IPS DF 6.9 (cell line): Measurements from ENCODE around the gene CBR1.
A peak's percentile ranks its signal among the peaks of the same experiment; 100 is the strongest.

Source experiments
- DNase-seq: peaks from one replicate; pipeline ENCODE4 v3.0.0-alpha.2; 2013; ENCODE audit warnings: low read depth, low spot score
- H3K27ac ChIP-seq: one replicate; pipeline ENCODE4 v1.5.1; 2013; ENCODE audit warnings: low read length, control low read depth
- H3K27me3 ChIP-seq: 2 replicates; pipeline ENCODE4 v1.6.1; 2013; ENCODE audit warnings: mild to moderate bottlenecking, low read length; ENCODE audit not compliant: control insufficient read depth, insufficient read depth
- H3K36me3 ChIP-seq: 2 replicates; pipeline ENCODE4 v1.6.1; 2013; ENCODE audit warnings: low read length; ENCODE audit not compliant: control insufficient read depth, insufficient read depth
- H3K4me1 ChIP-seq: 2 replicates; pipeline ENCODE4 v1.6.1; 2013; ENCODE audit warnings: low read length; ENCODE audit not compliant: control insufficient read depth, insufficient read depth
- H3K4me3 ChIP-seq: 2 replicates; pipeline ENCODE4 v1.5.1; 2013; ENCODE audit warnings: mild to moderate bottlenecking, low read length
- H3K9me3 ChIP-seq: 2 replicates; pipeline ENCODE4 v1.6.1; 2013; ENCODE audit warnings: low read length, inconsistent platforms; ENCODE audit not compliant: control insufficient read depth, insufficient read depth
- WGBS: extraction: QIAGEN DNeasy Blood & Tissue Kit; methylation state at CpG from one replicate; pipeline ENCODE4 v1.1.7; 2013; ENCODE audit warnings: mixed read lengths, missing lambda C conversion rate; ENCODE audit not compliant: insufficient read length, insufficient coverage; 5-methylcytosine and 5-hydroxymethylcytosine counted together

Gene CBR1

DNA sequence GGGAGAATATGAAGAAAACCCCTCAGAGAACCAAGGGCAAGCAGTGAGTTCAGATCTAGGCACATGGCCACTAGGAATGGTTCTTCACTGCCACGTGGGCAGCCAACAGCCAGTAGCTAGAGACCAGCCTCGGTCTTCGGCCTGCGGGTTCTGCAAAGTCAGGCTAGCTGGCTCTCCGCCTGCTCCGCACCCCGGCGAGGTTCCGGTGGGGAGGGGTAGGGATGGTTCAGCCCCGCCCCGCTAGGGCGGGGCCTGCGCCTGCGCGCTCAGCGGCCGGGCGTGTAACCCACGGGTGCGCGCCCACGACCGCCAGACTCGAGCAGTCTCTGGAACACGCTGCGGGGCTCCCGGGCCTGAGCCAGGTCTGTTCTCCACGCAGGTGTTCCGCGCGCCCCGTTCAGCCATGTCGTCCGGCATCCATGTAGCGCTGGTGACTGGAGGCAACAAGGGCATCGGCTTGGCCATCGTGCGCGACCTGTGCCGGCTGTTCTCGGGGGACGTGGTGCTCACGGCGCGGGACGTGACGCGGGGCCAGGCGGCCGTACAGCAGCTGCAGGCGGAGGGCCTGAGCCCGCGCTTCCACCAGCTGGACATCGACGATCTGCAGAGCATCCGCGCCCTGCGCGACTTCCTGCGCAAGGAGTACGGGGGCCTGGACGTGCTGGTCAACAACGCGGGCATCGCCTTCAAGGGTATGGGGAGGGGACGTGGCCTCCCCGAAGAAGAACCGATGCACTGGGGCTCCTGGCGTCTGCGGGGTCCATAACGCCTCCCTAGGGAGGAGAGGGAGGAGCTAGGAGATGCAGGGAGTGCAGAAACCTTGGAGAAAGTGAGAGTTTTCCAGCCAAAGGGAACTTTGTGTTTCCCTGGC is at the start of gene CBR1:
TSS of gene CBR1 (plus strand) at position 312 of the 871 bp plus-strand sequence. CDS start at position 404, 92 bp downstream.
- no peak for DNase-seq
- Histone ChIP-seq H3K27me3 (no peaks in the 10 kb centered on the region), H3K9me3 (no peaks in the 10 kb centered on the region; the same call in 1 of the 2 replicates), H3K4me3 (peak within 1 kb of the TSS; percentile 72), H3K27ac (no peak within 1 kb of the TSS), H3K4me1 (no peaks in the 10 kb centered on the region; the same call in 1 of the 2 replicates), H3K36me3 (peaks cover 6% of the 10 kb centered on the region; the same call in 1 of the 2 replicates)
- no CpG with 5 or more reads among the region's 71 CpGs for WGBS

DNA sequence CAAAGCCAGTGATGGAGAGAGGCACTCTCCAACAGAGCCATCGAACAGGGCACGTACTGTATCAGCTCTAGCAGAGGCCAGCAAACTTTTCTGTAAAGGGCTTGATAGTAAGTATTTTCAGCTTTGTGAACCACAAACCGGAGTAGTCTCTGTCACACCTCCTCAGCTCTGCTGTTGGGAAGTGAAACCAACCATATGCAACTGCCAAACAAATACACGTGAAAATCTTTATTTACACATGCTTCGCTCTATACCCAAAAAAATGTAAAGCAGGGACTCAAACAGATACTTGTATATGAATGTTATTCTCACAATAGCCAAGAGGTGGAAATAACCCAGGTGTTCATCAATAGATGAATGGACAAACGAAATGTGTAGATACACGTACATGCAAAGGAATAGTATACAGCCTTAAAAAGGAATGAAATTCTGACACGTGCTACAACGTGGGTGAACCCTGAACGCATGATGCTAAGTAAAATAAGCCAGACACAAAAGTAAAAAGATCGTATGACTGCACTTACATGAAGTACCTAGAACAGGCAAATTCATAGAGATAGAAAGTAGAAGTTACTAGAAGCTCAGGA is 48.5 kb upstream of the CBR1 start:
- Histone ChIP-seq H3K36me3 (no peaks in the 10 kb centered on the region), H3K4me1 (no peaks in the 10 kb centered on the region), H3K9me3 (no peaks in the 10 kb centered on the region), H3K27me3 (no peaks in the 10 kb centered on the region), H3K4me3 (no peak overlapping the region), H3K27ac (no peak overlapping the region)
- WGBS: no CpG with 5 or more reads among the region's 11 CpGs
- no peak for DNase-seq

DNA sequence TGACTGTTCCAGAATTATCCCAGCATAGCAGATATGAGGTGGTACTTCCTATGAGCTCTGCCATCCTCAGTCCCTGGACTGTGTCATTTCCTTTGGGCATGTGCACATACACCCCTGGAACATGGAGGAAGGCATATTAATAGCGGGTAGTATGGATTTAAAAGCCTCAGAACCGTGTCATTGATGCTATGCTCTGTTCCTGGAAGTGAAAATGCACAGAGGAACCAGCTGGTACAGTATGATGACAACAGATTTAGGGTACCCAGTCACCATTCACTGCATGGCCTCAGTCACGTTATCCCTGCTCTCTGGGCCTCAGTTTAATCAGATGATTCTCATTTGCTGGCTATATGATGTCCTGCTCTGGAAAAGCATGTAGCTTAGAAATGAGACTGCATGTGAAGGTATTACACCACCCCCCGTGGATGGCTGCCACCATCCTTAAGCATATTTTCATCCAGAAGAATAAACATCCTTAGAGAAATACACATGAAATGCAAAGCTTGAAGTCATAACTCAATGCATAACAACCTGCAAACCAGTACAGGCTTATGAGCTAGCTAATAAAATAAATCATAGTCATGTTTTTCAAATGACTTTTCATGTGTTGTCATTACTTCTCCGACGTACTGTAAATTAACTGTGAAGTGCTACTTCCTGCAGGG is 47.3 kb upstream of the CBR1 start:
- H3K9me3 ChIP-seq: no peaks in the 10 kb centered on the region
- H3K27me3 ChIP-seq: no peaks in the 10 kb centered on the region
- DNase-seq: no peak
- H3K4me1 ChIP-seq: no peaks in the 10 kb centered on the region
- H3K27ac ChIP-seq: no peak overlapping the region
- no peak overlapping the region for H3K4me3 ChIP-seq
- no peaks in the 10 kb centered on the region for H3K36me3 ChIP-seq
- WGBS: no CpG with 5 or more reads among the region's 6 CpGs

DNA sequence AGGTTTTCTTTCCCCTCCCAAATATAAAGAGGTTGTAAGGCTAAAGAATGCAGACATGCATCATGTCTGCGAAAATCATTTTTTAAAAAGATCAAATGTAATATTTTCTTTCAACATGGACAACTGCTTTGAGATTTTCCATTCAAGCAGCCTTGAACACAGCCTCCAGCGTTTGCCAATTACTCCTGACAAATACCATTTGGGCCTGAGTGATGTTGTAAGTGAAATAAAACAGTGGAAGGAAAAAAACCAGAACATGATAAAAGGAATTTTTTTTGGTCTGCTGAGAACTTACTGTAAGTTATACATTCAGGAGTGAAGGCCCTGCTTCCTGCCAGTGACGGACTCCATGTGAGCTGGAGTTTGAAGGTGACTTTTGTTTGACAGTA is 46.7 kb upstream of the CBR1 start:
- no peak overlapping the region for H3K27ac ChIP-seq
- no peak overlapping the region for H3K4me3 ChIP-seq
- no peaks in the 10 kb centered on the region for H3K27me3 ChIP-seq
- H3K4me1 ChIP-seq: no peaks in the 10 kb centered on the region
- H3K36me3 ChIP-seq: no peaks in the 10 kb centered on the region
- no peak for DNase-seq
- no peaks in the 10 kb centered on the region for H3K9me3 ChIP-seq
- WGBS: no CpG with 5 or more reads among the region's 3 CpGs

DNA sequence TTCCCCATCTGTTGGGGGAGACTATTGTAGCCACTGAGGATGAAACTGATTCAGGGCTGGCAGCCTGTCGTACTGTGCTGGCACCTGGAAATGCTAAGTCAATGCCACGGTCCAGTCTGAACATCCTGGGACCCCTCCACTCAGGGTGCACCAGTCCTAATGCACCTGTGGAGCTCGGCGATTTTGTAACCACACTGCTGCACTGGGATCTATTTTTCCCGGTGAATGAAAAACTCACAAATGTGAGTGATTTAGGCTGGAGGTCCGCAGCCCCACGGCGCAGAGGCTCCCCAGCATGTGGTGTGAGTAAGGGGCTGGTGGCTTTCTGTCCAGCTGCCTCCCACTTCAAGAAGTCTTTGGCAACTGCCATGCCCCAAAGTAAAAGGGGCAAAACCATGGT is 45.0 kb upstream of the CBR1 start:
- H3K9me3 ChIP-seq: no peaks in the 10 kb centered on the region
- H3K27me3 ChIP-seq: no peaks in the 10 kb centered on the region
- H3K4me3 ChIP-seq: no peak overlapping the region
- no peaks in the 10 kb centered on the region for H3K4me1 ChIP-seq
- no CpG with 5 or more reads among the region's 8 CpGs for WGBS
- H3K27ac ChIP-seq: no peak overlapping the region
- no peaks in the 10 kb centered on the region for H3K36me3 ChIP-seq
- no peak for DNase-seq

DNA sequence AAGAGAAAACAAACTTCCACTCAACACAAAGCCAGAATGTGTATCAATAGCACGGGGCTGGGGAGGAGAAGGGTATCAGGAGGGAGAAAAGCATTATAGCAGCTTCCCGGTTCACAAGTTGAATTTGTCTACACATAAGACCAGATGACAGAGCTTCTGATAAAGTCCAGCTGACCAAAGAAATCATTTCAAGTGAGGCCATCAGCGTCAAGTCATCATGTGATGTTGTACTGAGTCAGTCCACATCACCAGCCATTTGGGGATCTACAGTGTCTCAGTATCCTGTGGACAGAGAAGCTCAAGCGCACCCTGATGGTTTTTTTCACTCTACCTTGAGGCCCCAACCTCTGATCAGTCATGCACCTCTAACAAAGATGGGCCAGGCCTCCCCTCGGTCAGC is 42.5 kb upstream of the CBR1 start:
- H3K36me3 ChIP-seq: no peaks in the 10 kb centered on the region

DNA sequence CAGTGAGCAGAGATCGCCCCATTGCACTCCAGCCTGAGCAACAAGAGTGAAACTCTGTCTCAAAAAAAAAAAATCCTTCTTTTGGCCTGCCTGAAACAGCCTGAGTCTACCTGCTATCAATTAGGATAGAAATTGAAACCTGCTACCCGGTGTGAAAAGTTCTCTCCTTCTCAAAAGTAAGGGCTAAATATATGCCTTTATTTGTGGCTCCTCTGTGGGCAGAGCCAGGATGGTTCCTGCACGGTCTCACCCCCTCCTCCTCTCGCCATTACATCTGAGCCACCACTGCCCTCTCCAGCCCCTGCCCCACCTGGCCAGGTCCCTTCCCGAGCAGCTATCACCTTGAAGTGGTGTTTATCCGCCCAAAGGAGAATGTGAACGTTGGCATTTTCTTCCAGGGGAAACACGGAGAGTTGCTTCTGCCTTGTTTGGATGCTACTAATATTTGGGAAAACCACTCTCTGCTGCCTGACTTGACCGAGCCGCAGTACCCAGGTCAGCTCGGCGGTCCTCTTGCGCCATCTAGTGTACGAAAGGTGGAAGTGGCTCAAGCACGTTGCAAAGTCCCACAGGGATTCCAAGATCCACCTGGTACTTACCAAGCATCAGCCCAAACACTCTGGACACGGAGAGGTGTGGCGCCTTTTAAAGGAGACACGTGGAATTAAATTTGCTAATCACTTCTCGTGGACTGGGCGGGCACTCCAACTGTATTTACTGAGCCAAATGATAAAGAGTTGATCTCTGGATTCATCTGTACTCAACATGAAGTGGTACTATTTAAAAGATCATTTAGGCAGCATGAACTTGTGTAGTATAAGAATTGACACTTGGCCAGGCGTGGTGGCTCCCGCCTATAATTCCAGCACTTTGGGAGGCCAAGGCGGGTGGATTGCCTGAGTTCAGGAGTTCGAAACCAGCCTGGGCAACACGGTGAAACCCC is 41.4 kb upstream of the CBR1 start:
- Histone ChIP-seq H3K27me3 (no peaks in the 10 kb centered on the region), H3K4me1 (no peaks in the 10 kb centered on the region), H3K27ac (no peak overlapping the region), H3K9me3 (no peaks in the 10 kb centered on the region), H3K4me3 (no peak overlapping the region), H3K36me3 (no peaks in the 10 kb centered on the region)
- WGBS: no CpG with 5 or more reads among the region's 25 CpGs
- DNase-seq: peak; percentile 55

More for the DNA sequence above, 42.5 kb upstream of the CBR1 start:
- H3K27me3 ChIP-seq: no peaks in the 10 kb centered on the region
- no peaks in the 10 kb centered on the region for H3K9me3 ChIP-seq
- WGBS: no CpG with 5 or more reads among the region's 5 CpGs
- H3K4me3 ChIP-seq: no peak overlapping the region
- H3K4me1 ChIP-seq: no peaks in the 10 kb centered on the region
- no peak for DNase-seq
- no peak overlapping the region for H3K27ac ChIP-seq

DNA sequence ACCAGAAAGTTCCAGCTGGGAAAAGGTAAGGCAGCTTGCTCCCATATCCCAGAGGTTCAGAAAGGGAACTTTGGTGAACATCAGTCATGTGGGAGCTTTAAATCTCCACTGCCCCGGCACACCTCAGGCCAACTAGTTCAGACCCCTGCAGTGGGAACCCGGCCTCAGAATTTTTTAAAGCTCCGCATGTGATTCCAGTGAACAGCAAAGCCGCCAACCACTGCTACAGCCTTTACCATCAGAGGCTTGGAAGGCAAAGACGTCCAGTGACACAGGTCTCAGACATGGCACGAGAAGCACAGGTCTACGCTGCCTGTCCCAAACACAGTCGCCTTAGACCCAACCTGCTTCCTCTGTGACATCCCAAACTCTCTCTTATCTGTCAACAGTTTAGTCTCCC is 40.5 kb upstream of the CBR1 start:
- Histone ChIP-seq H3K27me3 (no peaks in the 10 kb centered on the region), H3K4me3 (no peak overlapping the region), H3K36me3 (no peaks in the 10 kb centered on the region), H3K27ac (no peak overlapping the region), H3K9me3 (no peaks in the 10 kb centered on the region), H3K4me1 (no peaks in the 10 kb centered on the region)
- no CpG with 5 or more reads among the region's 8 CpGs for WGBS
- DNase-seq: no peak

DNA sequence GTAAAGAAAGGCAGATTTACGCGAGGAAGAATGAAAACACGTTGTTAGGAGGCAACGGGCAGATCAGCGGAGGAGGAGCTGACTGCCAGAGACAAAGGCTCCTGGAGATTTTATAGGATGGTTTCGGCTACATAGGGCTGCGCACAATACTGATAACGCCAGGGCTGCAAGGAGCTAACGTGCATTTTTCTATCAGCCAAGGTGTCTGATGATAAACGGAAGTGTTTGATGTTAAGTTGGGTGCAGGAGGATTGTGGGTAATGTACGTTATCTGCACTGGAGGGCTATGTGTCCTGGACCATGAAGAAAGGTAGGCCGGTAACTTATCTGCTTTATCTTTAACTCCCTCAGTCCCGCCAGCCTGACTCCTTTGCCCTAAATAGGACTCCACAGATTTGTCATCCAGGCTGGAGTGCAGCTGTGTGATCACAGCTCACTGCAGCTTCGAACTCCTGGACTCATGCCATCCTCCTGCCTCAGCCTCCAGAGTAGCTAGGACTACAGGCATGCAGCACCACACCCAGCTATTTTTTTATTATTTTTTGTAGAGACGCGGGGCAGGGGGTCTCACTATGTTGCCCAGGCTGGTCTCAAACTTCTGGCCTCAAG is 39.1 kb upstream of the CBR1 start:
- Histone ChIP-seq H3K27ac (no peak overlapping the region), H3K27me3 (no peaks in the 10 kb centered on the region), H3K4me3 (no peak overlapping the region), H3K9me3 (no peaks in the 10 kb centered on the region), H3K36me3 (no peaks in the 10 kb centered on the region), H3K4me1 (no peaks in the 10 kb centered on the region; the same call in 1 of the 2 replicates)
- no peak for DNase-seq
- no CpG with 5 or more reads among the region's 16 CpGs for WGBS
